Ectodermal cell (in vitro differentiated cells): ENCODE results near the gene SNAI3.

Source experiments
- H3K27ac ChIP-seq: 2 replicates; pipeline ENCODE4 v1.7.0; 2013; ENCODE audit warnings: mild to moderate bottlenecking, low read depth, low read length; ENCODE audit not compliant: insufficient read depth, poor library complexity, severe bottlenecking
- H3K27me3 ChIP-seq: 2 replicates; pipeline ENCODE4 v1.7.0; 2013; ENCODE audit warnings: mild to moderate bottlenecking, low read length; ENCODE audit not compliant: insufficient read depth, control insufficient read depth, poor library complexity, severe bottlenecking
- H3K36me3 ChIP-seq: one replicate; pipeline ENCODE4 v1.7.0; 2013; ENCODE audit warnings: low read length; ENCODE audit not compliant: control insufficient read depth, insufficient read depth
- H3K4me1 ChIP-seq: one replicate; pipeline ENCODE4 v1.7.0; 2013; ENCODE audit warnings: low read length; ENCODE audit not compliant: control insufficient read depth, insufficient read depth
- H3K4me3 ChIP-seq: 2 replicates; pipeline ENCODE4 v1.7.0; 2013; ENCODE audit warnings: low read depth, low read length, control low read depth; ENCODE audit not compliant: insufficient read depth
- H3K9me3 ChIP-seq: 2 replicates; pipeline ENCODE4 v1.7.0; 2013; ENCODE audit warnings: mild to moderate bottlenecking, low read length, moderate library complexity; ENCODE audit not compliant: control insufficient read depth
- WGBS, 2 experiments: methylation state at CpG; one replicate each; pipeline ENCODE4 v1.1.7; 2013; ENCODE audit warnings: missing lambda C conversion rate in 2 of 2; 5-methylcytosine and 5-hydroxymethylcytosine counted together

SNAI3 gene

GRCh38 chr16:88667461-88667860, 18.8 kb downstream of the SNAI3 start:
- H3K4me3 ChIP-seq: no peak overlapping the region
- peaks cover 2% of the 10 kb centered on the region for H3K4me1 ChIP-seq
- 72 to 79% methylated on average over 5 of the region's 5 CpGs for WGBS, 2 experiments
- H3K36me3 ChIP-seq: no peaks in the 10 kb centered on the region
- H3K27ac ChIP-seq: no peak overlapping the region
- H3K27me3 ChIP-seq: peaks cover 6% of the 10 kb centered on the region
- H3K9me3 ChIP-seq: no peaks in the 10 kb centered on the region

GRCh38 chr16:88665570-88665969, 20.7 kb downstream of the SNAI3 start:
- Histone ChIP-seq H3K9me3 (no peaks in the 10 kb centered on the region), H3K36me3 (no peaks in the 10 kb centered on the region), H3K4me3 (no peak overlapping the region), H3K27ac (no peak overlapping the region), H3K27me3 (peaks cover 6% of the 10 kb centered on the region), H3K4me1 (no peaks in the 10 kb centered on the region)
- WGBS, 2 experiments: 95 to 96% methylated on average over 3 of the region's 3 CpGs

GRCh38 chr16:88665148-88665547, 21.2 kb downstream of the SNAI3 start:
- no peak overlapping the region for H3K27ac ChIP-seq
- H3K9me3 ChIP-seq: no peaks in the 10 kb centered on the region
- H3K4me1 ChIP-seq: no peaks in the 10 kb centered on the region
- no peak overlapping the region for H3K4me3 ChIP-seq
- H3K27me3 ChIP-seq: peaks cover 6% of the 10 kb centered on the region
- H3K36me3 ChIP-seq: no peaks in the 10 kb centered on the region
- WGBS, 2 experiments: 95 to 96% methylated on average over 4 of the region's 4 CpGs

- H3K4me1 ChIP-seq: no peaks in the 10 kb centered on the region
- H3K9me3 ChIP-seq: no peaks in the 10 kb centered on the region
- no peaks in the 10 kb centered on the region for H3K36me3 ChIP-seq
- peak within 1 kb of the TSS; percentile 72 for H3K4me3 ChIP-seq
- WGBS, 2 experiments: 0% methylated on average over 88 of the region's 88 CpGs
- H3K27ac ChIP-seq: no peak within 1 kb of the TSS
- H3K27me3 ChIP-seq: peaks cover 6% of the 10 kb centered on the region
Measured at GRCh38 chr16:88662843-88663606, 23.3 kb downstream of the SNAI3 start, which contains the start of gene MVD. MVD (minus strand) TSS chr16:88663091; CDS start chr16:88663080, 11 bp downstream.

GRCh38 chr16:88662222-88662842, 24.0 kb downstream of the SNAI3 start:
- H3K4me1 ChIP-seq: no peaks in the 10 kb centered on the region
- no peak overlapping the region for H3K27ac ChIP-seq
- no peaks in the 10 kb centered on the region for H3K36me3 ChIP-seq
- no peaks in the 10 kb centered on the region for H3K9me3 ChIP-seq
- H3K4me3 ChIP-seq: peak overlapping the region; percentile 72
- H3K27me3 ChIP-seq: peaks cover 6% of the 10 kb centered on the region
- 2 to 3% methylated on average over 49 of the region's 49 CpGs for WGBS, 2 experiments

- WGBS, 2 experiments: 85% methylated on average over 8 to 10 of the region's 10 CpGs
- Histone ChIP-seq H3K27me3 (peaks cover 6% of the 10 kb centered on the region), H3K9me3 (no peaks in the 10 kb centered on the region), H3K36me3 (no peaks in the 10 kb centered on the region), H3K27ac (no peak overlapping the region), H3K4me3 (no peak overlapping the region), H3K4me1 (no peaks in the 10 kb centered on the region)
Measured at GRCh38 chr16:88661468-88661867, 24.8 kb downstream of the SNAI3 start.

- H3K4me3 ChIP-seq: no peak overlapping the region
- no peak overlapping the region for H3K27ac ChIP-seq
- H3K9me3 ChIP-seq: no peaks in the 10 kb centered on the region
- H3K36me3 ChIP-seq: peaks cover 5% of the 10 kb centered on the region
- H3K27me3 ChIP-seq: peaks cover 5% of the 10 kb centered on the region
- H3K4me1 ChIP-seq: no peaks in the 10 kb centered on the region
- WGBS, 2 experiments: 94 to 95% methylated on average over 25 of the region's 25 CpGs
Measured at GRCh38 chr16:88659160-88659559, 27.1 kb downstream of the SNAI3 start.

- H3K4me3 ChIP-seq: no peak overlapping the region
- H3K36me3 ChIP-seq: peaks cover 5% of the 10 kb centered on the region
- H3K27ac ChIP-seq: no peak overlapping the region
- H3K27me3 ChIP-seq: peaks cover under 1% of the 10 kb centered on the region
- no peaks in the 10 kb centered on the region for H3K4me1 ChIP-seq
- no peaks in the 10 kb centered on the region for H3K9me3 ChIP-seq
- WGBS, 2 experiments: 91 to 93% methylated on average over 14 to 15 of the region's 15 CpGs
Measured at GRCh38 chr16:88658714-88659113, 27.6 kb downstream of the SNAI3 start.

- Histone ChIP-seq H3K4me1 (no peaks in the 10 kb centered on the region), H3K36me3 (peaks cover 5% of the 10 kb centered on the region), H3K9me3 (no peaks in the 10 kb centered on the region), H3K4me3 (no peak overlapping the region), H3K27me3 (no peaks in the 10 kb centered on the region), H3K27ac (no peak overlapping the region)
- WGBS, 2 experiments: 95% methylated on average over 19 of the region's 19 CpGs
Measured at GRCh38 chr16:88657371-88657770, 28.9 kb downstream of the SNAI3 start.

- WGBS, 2 experiments: 89% methylated on average over 25 of the region's 25 CpGs
- Histone ChIP-seq H3K4me3 (no peak overlapping the region), H3K27ac (no peak overlapping the region), H3K36me3 (peaks cover 5% of the 10 kb centered on the region), H3K9me3 (no peaks in the 10 kb centered on the region), H3K27me3 (no peaks in the 10 kb centered on the region), H3K4me1 (peaks cover 2% of the 10 kb centered on the region)
Measured at GRCh38 chr16:88656291-88656980, 29.9 kb downstream of the SNAI3 start.
